HL-60 (cell line): ENCODE results near the gene RBM18.

Experiments
- DNase-seq, 2 experiments: peaks; one replicate each; pipeline ENCODE4 v3.0.0-alpha.2; 2010 to 2020; ENCODE audit warnings: low read depth in 1 of 2, low spot score in 1 of 2
- H3K27ac ChIP-seq: fragments of 250-450 bp; sonication (Bioruptor Pico); replicated peaks from 2 replicates; pipeline ENCODE4 v1.5.1; 2020; ENCODE audit warnings: mild to moderate bottlenecking, moderate library complexity
- H3K27me3 ChIP-seq: fragments of 250-450 bp; sonication (Bioruptor Pico); 2 replicates; pipeline ENCODE4 v1.5.1; 2021; ENCODE audit warnings: mild to moderate bottlenecking, moderate library complexity; ENCODE audit not compliant: insufficient read depth, poor library complexity, severe bottlenecking
- H3K4me3 ChIP-seq: replicated peaks from 2 replicates; pipeline ENCODE4 v1.5.1; 2011; ENCODE audit warnings: mild to moderate bottlenecking, control low read depth, low read length; ENCODE audit not compliant: insufficient read depth
- GABPA ChIP-seq: IDR thresholded peaks from 2 replicates; pipeline ENCODE4 v1.6.1; 2012; ENCODE audit warnings: low read depth
- POLR2AphosphoS5 ChIP-seq: IDR thresholded peaks from 2 replicates; pipeline ENCODE4 v1.6.1; 2012; ENCODE audit warnings: low read depth
- SPI1 ChIP-seq: IDR thresholded peaks from 2 replicates; pipeline ENCODE4 v1.6.1; 2012; ENCODE audit warnings: low read depth, mild to moderate bottlenecking, borderline replicate concordance
- TF ChIP-seq, protein P1 (sequence below): IDR thresholded peaks from 2 replicates; pipeline ENCODE4 v1.6.1; 2012; ENCODE audit warnings: low read depth; ENCODE audit not compliant: insufficient replicate concordance
- TF ChIP-seq, protein P2 (sequence below): IDR thresholded peaks from one replicate; pipeline ENCODE4 v1.5.1; 2011; ENCODE audit warnings: low read length, control low read depth, inconsistent platforms; ENCODE audit not compliant: insufficient read depth

Gene RBM18

DNA sequence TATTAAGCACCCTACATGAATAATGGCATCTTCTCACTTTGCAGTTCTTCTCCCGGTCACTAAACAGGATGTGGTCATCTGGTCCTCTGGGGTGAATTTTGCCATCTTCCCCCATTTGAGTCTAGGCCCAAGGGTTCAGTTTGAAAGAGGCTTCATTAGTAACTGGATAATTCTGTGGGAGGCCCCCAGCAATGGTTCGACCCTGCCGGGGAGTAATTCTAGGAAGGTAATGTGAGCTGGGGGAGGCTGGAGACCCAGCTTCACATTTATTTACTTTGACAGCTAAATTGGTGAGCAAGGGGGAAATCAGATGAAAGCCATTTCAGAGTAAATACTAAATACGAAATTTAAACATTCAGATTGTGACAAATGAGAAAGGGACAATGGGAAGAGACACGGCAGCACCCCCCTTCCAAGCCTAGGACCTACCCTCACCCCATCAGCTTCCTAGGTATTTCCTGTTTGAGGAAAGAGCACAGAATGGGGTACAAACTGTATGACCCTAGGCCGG is 31.8 kb downstream of the RBM18 start:
- TF ChIP-seq POLR2AphosphoS5 = no peak
- no peak for TF ChIP-seq SPI1
- TF ChIP-seq, protein P1, sequence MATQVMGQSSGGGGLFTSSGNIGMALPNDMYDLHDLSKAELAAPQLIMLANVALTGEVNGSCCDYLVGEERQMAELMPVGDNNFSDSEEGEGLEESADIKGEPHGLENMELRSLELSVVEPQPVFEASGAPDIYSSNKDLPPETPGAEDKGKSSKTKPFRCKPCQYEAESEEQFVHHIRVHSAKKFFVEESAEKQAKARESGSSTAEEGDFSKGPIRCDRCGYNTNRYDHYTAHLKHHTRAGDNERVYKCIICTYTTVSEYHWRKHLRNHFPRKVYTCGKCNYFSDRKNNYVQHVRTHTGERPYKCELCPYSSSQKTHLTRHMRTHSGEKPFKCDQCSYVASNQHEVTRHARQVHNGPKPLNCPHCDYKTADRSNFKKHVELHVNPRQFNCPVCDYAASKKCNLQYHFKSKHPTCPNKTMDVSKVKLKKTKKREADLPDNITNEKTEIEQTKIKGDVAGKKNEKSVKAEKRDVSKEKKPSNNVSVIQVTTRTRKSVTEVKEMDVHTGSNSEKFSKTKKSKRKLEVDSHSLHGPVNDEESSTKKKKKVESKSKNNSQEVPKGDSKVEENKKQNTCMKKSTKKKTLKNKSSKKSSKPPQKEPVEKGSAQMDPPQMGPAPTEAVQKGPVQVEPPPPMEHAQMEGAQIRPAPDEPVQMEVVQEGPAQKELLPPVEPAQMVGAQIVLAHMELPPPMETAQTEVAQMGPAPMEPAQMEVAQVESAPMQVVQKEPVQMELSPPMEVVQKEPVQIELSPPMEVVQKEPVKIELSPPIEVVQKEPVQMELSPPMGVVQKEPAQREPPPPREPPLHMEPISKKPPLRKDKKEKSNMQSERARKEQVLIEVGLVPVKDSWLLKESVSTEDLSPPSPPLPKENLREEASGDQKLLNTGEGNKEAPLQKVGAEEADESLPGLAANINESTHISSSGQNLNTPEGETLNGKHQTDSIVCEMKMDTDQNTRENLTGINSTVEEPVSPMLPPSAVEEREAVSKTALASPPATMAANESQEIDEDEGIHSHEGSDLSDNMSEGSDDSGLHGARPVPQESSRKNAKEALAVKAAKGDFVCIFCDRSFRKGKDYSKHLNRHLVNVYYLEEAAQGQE = no peak
- TF ChIP-seq, protein P2, sequence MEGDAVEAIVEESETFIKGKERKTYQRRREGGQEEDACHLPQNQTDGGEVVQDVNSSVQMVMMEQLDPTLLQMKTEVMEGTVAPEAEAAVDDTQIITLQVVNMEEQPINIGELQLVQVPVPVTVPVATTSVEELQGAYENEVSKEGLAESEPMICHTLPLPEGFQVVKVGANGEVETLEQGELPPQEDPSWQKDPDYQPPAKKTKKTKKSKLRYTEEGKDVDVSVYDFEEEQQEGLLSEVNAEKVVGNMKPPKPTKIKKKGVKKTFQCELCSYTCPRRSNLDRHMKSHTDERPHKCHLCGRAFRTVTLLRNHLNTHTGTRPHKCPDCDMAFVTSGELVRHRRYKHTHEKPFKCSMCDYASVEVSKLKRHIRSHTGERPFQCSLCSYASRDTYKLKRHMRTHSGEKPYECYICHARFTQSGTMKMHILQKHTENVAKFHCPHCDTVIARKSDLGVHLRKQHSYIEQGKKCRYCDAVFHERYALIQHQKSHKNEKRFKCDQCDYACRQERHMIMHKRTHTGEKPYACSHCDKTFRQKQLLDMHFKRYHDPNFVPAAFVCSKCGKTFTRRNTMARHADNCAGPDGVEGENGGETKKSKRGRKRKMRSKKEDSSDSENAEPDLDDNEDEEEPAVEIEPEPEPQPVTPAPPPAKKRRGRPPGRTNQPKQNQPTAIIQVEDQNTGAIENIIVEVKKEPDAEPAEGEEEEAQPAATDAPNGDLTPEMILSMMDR = no peak
- no peak for TF ChIP-seq GABPA
- peaks cover 39% of the 10 kb centered on the region for H3K27me3 ChIP-seq
- H3K4me3 ChIP-seq = no peak overlapping the region
- H3K27ac ChIP-seq = no peak overlapping the region
- no peak for DNase-seq

DNA sequence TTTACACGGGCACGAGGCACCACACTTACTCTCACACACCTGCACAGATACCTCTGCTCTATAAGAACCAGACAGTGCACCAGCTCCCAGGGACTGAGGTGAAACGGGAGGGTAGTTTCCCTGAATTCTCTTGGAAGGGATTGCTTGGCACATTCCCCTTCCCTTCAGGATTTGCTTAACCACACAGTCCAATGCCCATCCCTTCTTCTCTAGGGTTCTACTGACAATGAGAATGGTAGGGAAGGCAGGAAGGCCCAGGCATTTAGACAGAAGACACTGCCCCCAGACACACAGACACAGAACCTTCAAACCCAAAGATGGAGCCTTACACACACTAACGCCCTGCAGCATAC is 35.2 kb downstream of the RBM18 start:
- Histone ChIP-seq H3K27ac (no peak overlapping the region), H3K4me3 (no peak overlapping the region), H3K27me3 (peaks cover 71% of the 10 kb centered on the region)
- no peak for TF ChIP-seq SPI1
- TF ChIP-seq POLR2AphosphoS5 = no peak
- TF ChIP-seq, protein P1 = no peak
- TF ChIP-seq, protein P2 = no peak
- no peak for TF ChIP-seq GABPA
- no peak for DNase-seq

DNA sequence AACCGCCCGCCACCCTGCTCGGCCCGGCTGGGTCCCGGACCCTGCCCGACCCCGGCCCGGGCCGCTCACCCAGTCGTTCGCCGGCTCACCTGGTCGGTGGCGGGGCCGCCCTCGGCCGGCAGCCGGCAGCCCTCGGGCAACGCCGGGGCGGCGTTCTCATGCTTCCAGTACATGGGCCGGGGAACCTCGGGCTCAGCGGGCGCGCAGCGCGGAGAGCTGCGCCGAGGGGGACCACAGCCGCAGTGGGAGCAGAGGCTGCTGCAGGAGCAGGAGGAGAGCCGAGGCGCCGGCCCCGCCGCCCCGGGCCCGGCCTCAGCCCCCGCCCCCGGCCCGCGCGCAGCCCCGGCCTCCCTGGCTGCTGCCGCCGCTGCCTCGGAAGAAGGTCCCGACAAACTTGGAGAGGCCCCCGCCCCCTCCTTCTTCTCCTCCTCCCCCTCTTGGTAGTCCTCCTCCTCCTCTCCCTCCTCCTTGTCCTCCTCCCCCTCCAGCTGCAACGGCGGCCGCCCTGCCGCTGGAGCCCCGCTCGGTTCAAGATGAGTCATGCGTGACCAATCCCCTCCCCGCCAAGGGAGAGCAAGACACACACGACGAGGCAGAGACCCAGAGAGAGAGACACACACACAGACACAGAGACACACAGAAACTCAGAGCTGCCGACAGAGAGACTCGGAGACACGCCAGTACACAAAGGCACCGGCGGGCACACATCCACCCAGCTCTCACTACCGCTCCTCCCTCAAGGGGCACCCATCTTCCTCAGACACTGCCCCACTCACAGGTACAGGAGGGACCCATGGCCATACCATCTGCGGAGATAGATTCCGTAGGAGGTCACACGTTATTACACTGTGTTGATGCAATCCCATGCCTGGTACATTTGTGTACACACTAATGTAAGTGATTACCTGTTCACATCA is 35.8 kb downstream of the RBM18 start, which contains the start of gene LHX6:
Gene LHX6 (minus strand): TSS at position 390 of the 917 bp plus-strand sequence. CDS start 217 bp downstream, at position 173.
- Histone ChIP-seq H3K27me3 (peaks cover 76% of the 10 kb centered on the region), H3K27ac (no peak within 1 kb of the TSS), H3K4me3 (peak within 1 kb of the TSS; percentile 23)
- TF ChIP-seq SPI1 (no peak), GABPA (no peak), POLR2AphosphoS5 (no peak)
- TF ChIP-seq, protein P2 = no peak
- TF ChIP-seq, protein P1 = no peak
- DNase-seq = no peak
